NAMALWA (cell line): Measurements from ENCODE around the gene KIF13A.
"Not testable (repeated sequence)": the region's sequence is repeated elsewhere in the genome, so short reads cannot be mapped to it uniquely, and the experiment has no call there.

ENCODE experiments used
- DNase-seq: peaks from one replicate; pipeline ENCODE4 v3.0.0-alpha.2; 2015; ENCODE audit warnings: low spot score

KIF13A gene

GRCh38 chr6:17968876-17969275 is 18.6 kb downstream of the KIF13A start:
- no peak for DNase-seq

- no peak for DNase-seq
These were observed 19.5 kb downstream of the KIF13A start for GRCh38 chr6:17967668-17968518.

GRCh38 chr6:17966451-17966850 is 21.0 kb downstream of the KIF13A start:
- no peak for DNase-seq

- no peak for DNase-seq
These were observed 22.0 kb downstream of the KIF13A start for GRCh38 chr6:17965397-17965796.

- DNase-seq = no peak
These were observed 22.8 kb downstream of the KIF13A start for GRCh38 chr6:17964633-17965032.

- no peak for DNase-seq
These were observed 24.9 kb downstream of the KIF13A start for GRCh38 chr6:17962436-17963031.

- DNase-seq = no peak
These were observed 28.1 kb downstream of the KIF13A start for GRCh38 chr6:17959302-17959701.

GRCh38 chr6:17957904-17958620 is 29.4 kb downstream of the KIF13A start:
- DNase-seq = no peak

- DNase-seq = peak; percentile 6
These were observed 29.9 kb downstream of the KIF13A start for GRCh38 chr6:17957498-17957897.

- DNase-seq = no peak
These were observed 30.3 kb downstream of the KIF13A start for GRCh38 chr6:17957086-17957485.

GRCh38 chr6:17950095-17950494 is 37.3 kb downstream of the KIF13A start:
- DNase-seq = no peak

- DNase-seq = no peak
These were observed 38.3 kb downstream of the KIF13A start for GRCh38 chr6:17949168-17949567.

- DNase-seq = no peak
These were observed 38.7 kb downstream of the KIF13A start for GRCh38 chr6:17948725-17949124.

- not testable (repeated sequence) for DNase-seq
These were observed 39.9 kb downstream of the KIF13A start for GRCh38 chr6:17947574-17947973.

- no peak for DNase-seq
These were observed 41.9 kb downstream of the KIF13A start for GRCh38 chr6:17945575-17945974.

GRCh38 chr6:17945111-17945510 is 42.3 kb downstream of the KIF13A start:
- DNase-seq = no peak

GRCh38 chr6:17941318-17941717 is 46.1 kb downstream of the KIF13A start:
- no peak for DNase-seq

- no peak for DNase-seq
These were observed 47.2 kb downstream of the KIF13A start for GRCh38 chr6:17940151-17940792.

GRCh38 chr6:17938901-17939300 is 48.5 kb downstream of the KIF13A start:
- DNase-seq = no peak

- no peak for DNase-seq
These were observed 52.0 kb downstream of the KIF13A start for GRCh38 chr6:17935188-17936149.

GRCh38 chr6:17933716-17934115 is 53.7 kb downstream of the KIF13A start:
- no peak for DNase-seq
